Thyroid gland (tissue), 4 donors: Measurements from ENCODE around the gene SEMA5A. TPM values are rescaled to one million over a fixed set of nuclear protein-coding genes. Genes with fewer than 3 reads are reported as not detected.

Source experiments
- DNase-seq, 2 donors: peaks; one replicate each; pipeline ENCODE4 v3.0.0-alpha.2; 2019
- H3K27ac ChIP-seq, 3 donors: fragments of 200-600 bp; sonication (generic); 1 replicate in 2 of 3; 2 replicates in 1 of 3; pipeline ENCODE4 v1.5.1; 2016 to 2019; ENCODE audit warnings: mild to moderate bottlenecking in 1 of 3, moderate library complexity in 1 of 3
- H3K27me3 ChIP-seq: fragments of 200-600 bp; sonication (generic); one replicate; pipeline ENCODE4 v1.5.1; 2019
- H3K36me3 ChIP-seq, 2 donors: fragments of 200-600 bp; sonication (generic); one replicate each; pipeline ENCODE4 v1.5.1; 2016 to 2019
- H3K4me1 ChIP-seq, 2 donors: fragments of 200-600 bp; sonication (generic); one replicate each; pipeline ENCODE4 v1.5.1; 2017 to 2019
- H3K4me3 ChIP-seq, 3 donors: fragments of 200-600 bp; sonication (generic); replicated peaks in 1 of 3; 1 replicate in 2 of 3; 2 replicates in 1 of 3; pipeline ENCODE4 v1.5.1; 2016; ENCODE audit warnings: mild to moderate bottlenecking in 1 of 3
- H3K9me3 ChIP-seq: fragments of 200-600 bp; sonication (generic); one replicate; pipeline ENCODE4 v1.5.1; 2017
- CTCF ChIP-seq, 6 experiments: fragments of 200-600 bp in 3 of 6; fragments of 450-650 bp in 3 of 6; sonication (generic) in 3 of 6; IDR thresholded peaks; one replicate each; pipeline ENCODE4 v1.5.1; 2016 to 2019; ENCODE audit warnings: antibody characterized with exemption in 6 of 6, mild to moderate bottlenecking in 2 of 6, inconsistent platforms in 1 of 6, moderate library complexity in 1 of 6
- POLR2A ChIP-seq, 2 donors: fragments of 450-650 bp; IDR thresholded peaks; one replicate each; pipeline ENCODE4 v1.6.1; 2017; ENCODE audit warnings: antibody characterized with exemption in 2 of 2, mild to moderate bottlenecking in 2 of 2, moderate library complexity in 1 of 2
- WGBS, 2 donors: methylation state at CpG; one replicate each; pipeline ENCODE4 v1.1.5; 2017; 5-methylcytosine and 5-hydroxymethylcytosine counted together
- intact Hi-C: fragments of 100-400 bp; cut with DNase I; formaldehyde crosslinking; loops from one replicate; pipeline ENCODE4 v1.15.1; 2023
- total RNA-seq, 4 donors: library from RNA; depleted of rRNA; stranded (reverse); fragments of >200 nt; gene quantifications; one replicate each; pipeline ENCODE4 v1.2.3, GENCODE V29; 2016

SEMA5A gene
- total RNA-seq, 4 donors from 2014 or later, result 1.8 to 8.4 (median 3.8) TPM

GRCh38 chr5:9189681-9190080 is 356.2 kb downstream of the SEMA5A start:
- no peak for DNase-seq
- TF ChIP-seq POLR2A (IDR thresholded peaks at IDR 0.05) (no peak), CTCF (IDR thresholded peaks at IDR 0.05) (no peak)
- H3K4me1 ChIP-seq, result peaks cover 3 to 13% of the 10 kb centered on the region in 2 donors
- no peaks in the 10 kb centered on the region for H3K9me3 ChIP-seq
- no peak overlapping the region for H3K27ac ChIP-seq
- no peak overlapping the region for H3K4me3 ChIP-seq
- 93 to 95% methylated on average over 1 of the region's 1 CpG for WGBS, 2 donors
- H3K27me3 ChIP-seq, result no peaks in the 10 kb centered on the region
- intact Hi-C loops, result no loop called here
- H3K36me3 ChIP-seq, result no peaks in the 10 kb centered on the region

- H3K4me1 ChIP-seq, result peaks cover 3 to 8% of the 10 kb centered on the region in 2 donors
- no peak for TF ChIP-seq CTCF (IDR thresholded peaks at IDR 0.05)
- no peaks in the 10 kb centered on the region for H3K27me3 ChIP-seq
- H3K36me3 ChIP-seq, result no peaks in the 10 kb centered on the region
- no peak overlapping the region for H3K27ac ChIP-seq
- WGBS, 2 donors, result 94 to 96% methylated on average over 4 of the region's 4 CpGs
- intact Hi-C loops, result no loop called here
- H3K4me3 ChIP-seq, result no peak overlapping the region
- no peaks in the 10 kb centered on the region for H3K9me3 ChIP-seq
- no peak for DNase-seq
These were observed 356.9 kb downstream of the SEMA5A start for GRCh38 chr5:9188956-9189355.

GRCh38 chr5:9188131-9188530 is 357.7 kb downstream of the SEMA5A start:
- 73 to 81% methylated on average over 5 of the region's 5 CpGs for WGBS, 2 donors
- no peak for DNase-seq
- intact Hi-C loops, result no loop called here
- no peak overlapping the region for H3K4me3 ChIP-seq
- H3K36me3 ChIP-seq, result no peaks in the 10 kb centered on the region
- H3K9me3 ChIP-seq, result no peaks in the 10 kb centered on the region
- no peak overlapping the region for H3K27ac ChIP-seq
- peaks cover 3 to 8% of the 10 kb centered on the region in 2 donors for H3K4me1 ChIP-seq
- H3K27me3 ChIP-seq, result no peaks in the 10 kb centered on the region
- TF ChIP-seq CTCF (IDR thresholded peaks at IDR 0.05) (no peak), POLR2A (IDR thresholded peaks at IDR 0.05) (no peak)

- no peaks in the 10 kb centered on the region for H3K36me3 ChIP-seq
- WGBS, 2 donors, result 95% methylated on average over 5 of the region's 5 CpGs
- no peaks in the 10 kb centered on the region for H3K9me3 ChIP-seq
- H3K4me1 ChIP-seq, result peaks cover 3 to 7% of the 10 kb centered on the region in 2 donors
- DNase-seq, result no peak
- no peak overlapping the region for H3K4me3 ChIP-seq
- intact Hi-C loops, result no loop called here
- H3K27me3 ChIP-seq, result no peaks in the 10 kb centered on the region
- no peak overlapping the region for H3K27ac ChIP-seq
- no peak for TF ChIP-seq POLR2A (IDR thresholded peaks at IDR 0.05)
- TF ChIP-seq CTCF (IDR thresholded peaks at IDR 0.05), result no peak
These were observed 358.3 kb downstream of the SEMA5A start for GRCh38 chr5:9187614-9188013.

GRCh38 chr5:9186069-9186468 is 359.8 kb downstream of the SEMA5A start:
- no peak overlapping the region for H3K4me3 ChIP-seq
- 79 to 87% methylated on average over 1 of the region's 1 CpG for WGBS, 2 donors
- H3K4me1 ChIP-seq, result no peaks in the 10 kb centered on the region
- no peaks in the 10 kb centered on the region for H3K9me3 ChIP-seq
- DNase-seq, result no peak
- H3K36me3 ChIP-seq, result no peaks in the 10 kb centered on the region
- no peak overlapping the region for H3K27ac ChIP-seq
- no peaks in the 10 kb centered on the region for H3K27me3 ChIP-seq
- TF ChIP-seq CTCF (IDR thresholded peaks at IDR 0.05), result no peak
- no peak for TF ChIP-seq POLR2A (IDR thresholded peaks at IDR 0.05)
- intact Hi-C loops, result no loop called here
